ENCODE data around the gene POLDIP2. TPM values are rescaled to one million over a fixed set of nuclear protein-coding genes. Genes with fewer than 3 reads are reported as not detected.

Gene POLDIP2
- total RNA-seq, 1 donor from 2014 or later, result 44.4 TPM

DNA sequence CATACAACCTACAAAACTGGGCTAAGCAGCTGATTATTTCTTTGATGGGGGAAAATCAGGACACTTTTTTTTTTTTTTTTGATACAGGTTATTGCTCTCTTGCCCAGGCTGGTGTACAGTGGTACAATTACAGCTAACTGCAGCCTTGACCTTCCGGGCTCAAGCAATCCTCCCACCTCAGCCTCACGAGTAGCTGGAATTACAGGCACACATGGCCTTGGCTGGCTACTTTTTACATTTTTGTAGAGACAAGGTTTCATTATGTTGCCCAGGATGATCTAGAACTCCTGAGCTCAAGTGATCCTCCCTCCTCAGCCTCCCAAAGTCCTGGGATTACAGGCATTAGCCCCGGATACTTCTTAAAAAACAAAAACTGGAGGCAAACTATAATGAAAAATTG, 58.9 kb downstream of the POLDIP2 start:
- H3K4me1 ChIP-seq (ENCODE audit: control insufficient read depth in 3 of 3, insufficient read depth in 3 of 3, low read length in 3 of 3), result no peaks in the 10 kb centered on the region
- H3K9ac ChIP-seq (ENCODE audit: low read depth in 1 of 3, low read length in 3 of 3), result no peak overlapping the region
- no peaks in the 10 kb centered on the region for H3K27me3 ChIP-seq (ENCODE audit: control insufficient read depth in 3 of 3, insufficient read depth in 3 of 3, low read length in 3 of 3)
- H3K27ac ChIP-seq (ENCODE audit: low read depth, low read length), result no peak overlapping the region
- no peaks in the 10 kb centered on the region for H3K9me3 ChIP-seq (ENCODE audit: control insufficient read depth in 3 of 3, low read length in 3 of 3)
- H3K4me3 ChIP-seq (ENCODE audit: low read length in 3 of 3), result no peak overlapping the region
- H3K36me3 ChIP-seq (ENCODE audit: control insufficient read depth in 3 of 3, insufficient read depth in 3 of 3, low read length in 3 of 3), result no peaks in the 10 kb centered on the region

Other genes starting within 250 kb of the POLDIP2 start
- 12.5 TPM for gene TMEM97, start 38.3 kb downstream of the POLDIP2 start, total RNA-seq
- gene IFT20, start 22.1 kb downstream of the POLDIP2 start, total RNA-seq, result 19.8 TPM
- 18.8 TPM for gene TNFAIP1, start 21.8 kb downstream of the POLDIP2 start, total RNA-seq
- not detected for gene SEBOX, start 7.7 kb upstream of the POLDIP2 start, total RNA-seq
- gene VTN, start 12.8 kb upstream of the POLDIP2 start, total RNA-seq, result 0.52 TPM
- 5.7 TPM for gene SARM1, start 14.2 kb upstream of the POLDIP2 start, total RNA-seq
- gene SLC46A1, start 48.7 kb upstream of the POLDIP2 start, total RNA-seq, result 4.7 TPM
- gene SLC13A2, start 116.1 kb upstream of the POLDIP2 start, total RNA-seq, result not detected
- gene FOXN1, start 148.8 kb upstream of the POLDIP2 start, total RNA-seq, result not detected
- gene UNC119, start 195.1 kb upstream of the POLDIP2 start, total RNA-seq, result 5.7 TPM
- 19.3 TPM for gene PIGS, start 214.0 kb upstream of the POLDIP2 start, total RNA-seq
- gene ALDOC, start 219.4 kb upstream of the POLDIP2 start, total RNA-seq, result 4.7 TPM
- 5.7 TPM for gene SPAG5, start 241.5 kb upstream of the POLDIP2 start, total RNA-seq

All from skeletal muscle tissue (tissue), 4 donors.